Esophagus muscularis mucosa (tissue), 4 donors: ENCODE data around the gene ZNF467. TPM values are rescaled to one million over a fixed set of nuclear protein-coding genes. Genes with fewer than 3 reads are reported as not detected.

ENCODE experiments used
- DNase-seq: peaks from one replicate; pipeline ENCODE4 v3.0.0-alpha.2; 2017; ENCODE audit errors: extremely low spot score
- H3K27ac ChIP-seq, 4 donors: fragments of 200-600 bp; sonication (generic); replicated peaks in 1 of 4; 1 replicate in 3 of 4; 2 replicates in 1 of 4; pipeline ENCODE4 v1.5.1; 2016 to 2019; ENCODE audit warnings: mild to moderate bottlenecking in 1 of 4
- H3K27me3 ChIP-seq, 4 donors: fragments of 200-600 bp; sonication (generic); one replicate each; pipeline versions ENCODE4 v1.5.1 to v1.6.0; 2016 to 2019
- H3K36me3 ChIP-seq, 4 donors: fragments of 200-600 bp; sonication (generic); one replicate each; pipeline ENCODE4 v1.5.1; 2016 to 2019
- H3K4me1 ChIP-seq, 4 donors: fragments of 200-600 bp; sonication (generic); one replicate each; pipeline ENCODE4 v1.5.1; 2016 to 2019
- H3K4me3 ChIP-seq, 4 donors: fragments of 200-600 bp; sonication (generic); 1 replicate in 2 of 4; 2 replicates in 2 of 4; pipeline ENCODE4 v1.5.1; 2016 to 2019; ENCODE audit warnings: mild to moderate bottlenecking in 4 of 4, moderate library complexity in 1 of 4
- H3K9me3 ChIP-seq, 4 donors: fragments of 200-600 bp; sonication (generic); 1 replicate in 3 of 4; 2 replicates in 1 of 4; pipeline ENCODE4 v1.5.1; 2016 to 2019
- CTCF ChIP-seq, 3 experiments: fragments of 200-600 bp in 2 of 3; fragments of 450-650 bp in 1 of 3; sonication (generic) in 2 of 3; IDR thresholded peaks; one replicate each; pipeline ENCODE4 v1.5.1; 2017 to 2019; ENCODE audit warnings: antibody characterized with exemption in 3 of 3, mild to moderate bottlenecking in 2 of 3, moderate library complexity in 1 of 3
- EP300 ChIP-seq: sonication (generic); formaldehyde crosslinking; IDR thresholded peaks from one replicate; pipeline ENCODE4 v1.6.1; 2017; ENCODE audit warnings: antibody characterized with exemption
- POLR2A ChIP-seq: fragments of 450-650 bp; IDR thresholded peaks from one replicate; pipeline ENCODE4 v1.6.1; 2017; ENCODE audit warnings: antibody characterized with exemption, moderate library complexity, mild to moderate bottlenecking, low read depth
- POLR2AphosphoS5 ChIP-seq, 2 donors: sonication (generic); formaldehyde crosslinking; IDR thresholded peaks; one replicate each; pipeline ENCODE4 v1.6.1; 2017; ENCODE audit warnings: antibody characterized with exemption in 2 of 2
- WGBS: methylation state at CpG from one replicate; pipeline ENCODE4 v1.1.5; 2018; 5-methylcytosine and 5-hydroxymethylcytosine counted together
- intact Hi-C: fragments of 100-400 bp; cut with DNase I; formaldehyde crosslinking; loops from one replicate; pipeline ENCODE4 v1.15.1; 2023
- total RNA-seq, 4 donors: library from RNA; depleted of rRNA; stranded (reverse); fragments of >200 nt; gene quantifications; one replicate each; pipeline versions ENCODE4 v1.1.0 to v1.2.1, GENCODE V29; 2016

The ZNF467 gene
- total RNA-seq, 4 donors from 2014 or later, result 10.3 to 12.4 (median 11.0) TPM

DNA sequence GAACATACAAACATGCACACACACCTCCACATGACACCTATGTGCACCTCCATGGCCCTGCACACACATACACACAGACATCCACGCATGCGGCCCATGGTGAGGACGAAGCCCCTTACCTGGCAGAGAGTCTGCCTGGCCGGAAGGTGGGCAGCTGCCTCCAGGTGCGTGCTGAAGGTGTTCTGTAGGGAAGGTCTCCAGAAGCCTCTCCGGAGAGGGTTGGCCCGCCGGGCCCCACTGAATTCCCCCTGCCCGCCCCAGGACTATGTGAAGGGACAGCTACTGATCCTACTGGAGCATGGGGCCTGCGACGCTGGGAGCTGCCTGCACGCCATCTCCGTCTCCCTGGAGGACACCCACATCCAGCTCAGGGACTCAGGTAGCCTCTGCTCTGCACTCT lies 8.5 kb upstream of the ZNF467 start:
- Histone ChIP-seq H3K9me3 (no peaks in the 10 kb centered on the region), H3K4me3 (no peak overlapping the region), H3K36me3 (no peaks in the 10 kb centered on the region), H3K27ac (no peak overlapping the region), H3K27me3 (peaks cover 0 to 6% (median 0%) of the 10 kb centered on the region in 4 donors), H3K4me1 (peaks cover 2 to 11% (median 6%) of the 10 kb centered on the region in 4 donors)
- DNase-seq, result no peak
- intact Hi-C loops, result no loop called here
- TF ChIP-seq CTCF (IDR thresholded peaks at IDR 0.05) (no peak), POLR2AphosphoS5 (IDR thresholded peaks at IDR 0.05) (no peak), EP300 (no peak), POLR2A (no peak)
- 87% methylated on average over 4 of the region's 13 CpGs for WGBS

- TF ChIP-seq CTCF (IDR thresholded peaks at IDR 0.05) (no peak), EP300 (no peak), POLR2AphosphoS5 (IDR thresholded peaks at IDR 0.05) (no peak), POLR2A (no peak)
- no peaks in the 10 kb centered on the region for H3K36me3 ChIP-seq
- DNase-seq, result no peak
- no peaks in the 10 kb centered on the region for H3K9me3 ChIP-seq
- peaks cover 0 to 5% (median 0%) of the 10 kb centered on the region in 4 donors for H3K27me3 ChIP-seq
- H3K4me1 ChIP-seq, result peaks cover 4 to 22% (median 17%) of the 10 kb centered on the region in 4 donors
- no peak overlapping the region for H3K4me3 ChIP-seq
- intact Hi-C loops, result no loop called here
- no peak overlapping the region for H3K27ac ChIP-seq
- WGBS, result 89% methylated on average over 8 of the region's 16 CpGs
Measured at GRCh38 chr7:149780636-149781419, 7.4 kb upstream of the ZNF467 start.

- Histone ChIP-seq H3K36me3 (no peaks in the 10 kb centered on the region), H3K4me1 (peaks cover 4 to 28% (median 21%) of the 10 kb centered on the region in 4 donors), H3K27me3 (peaks cover 0 to 4% (median 0%) of the 10 kb centered on the region in 4 donors), H3K9me3 (no peaks in the 10 kb centered on the region), H3K27ac (no peak overlapping the region), H3K4me3 (no peak overlapping the region)
- TF ChIP-seq POLR2A (no peak), POLR2AphosphoS5 (IDR thresholded peaks at IDR 0.05) (no peak), EP300 (no peak), CTCF (IDR thresholded peaks at IDR 0.05) (no peak)
- WGBS, result 93% methylated on average over 6 of the region's 17 CpGs
- intact Hi-C loops, result no loop called here
- no peak for DNase-seq
Measured at GRCh38 chr7:149780056-149780455, 6.7 kb upstream of the ZNF467 start.

DNA sequence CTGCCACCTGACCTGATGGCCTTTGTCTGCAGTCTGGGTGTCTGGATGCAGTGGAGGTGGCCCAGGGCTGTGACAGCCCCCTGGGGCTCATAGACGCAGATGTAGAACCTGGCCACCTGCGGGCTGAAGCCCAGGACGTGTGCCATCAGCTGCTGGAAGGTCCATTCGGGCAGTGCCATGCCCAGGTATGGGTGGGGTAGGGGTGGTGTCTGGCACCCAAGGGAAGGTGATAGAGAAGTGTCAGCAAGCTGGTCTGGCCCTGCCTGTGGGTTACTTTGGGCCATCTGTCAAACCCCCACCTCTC lies 6.1 kb upstream of the ZNF467 start:
- DNase-seq, result no peak
- no peaks in the 10 kb centered on the region for H3K27me3 ChIP-seq
- no peak for TF ChIP-seq POLR2A
- TF ChIP-seq EP300, result no peak
- TF ChIP-seq CTCF (IDR thresholded peaks at IDR 0.05), result no peak
- H3K27ac ChIP-seq, result no peak overlapping the region
- H3K9me3 ChIP-seq, result no peaks in the 10 kb centered on the region
- intact Hi-C loops, result no loop called here
- WGBS, result 92% methylated on average over 4 of the region's 4 CpGs
- no peaks in the 10 kb centered on the region for H3K36me3 ChIP-seq
- H3K4me3 ChIP-seq, result no peak overlapping the region
- H3K4me1 ChIP-seq, result peaks cover 9 to 32% (median 27%) of the 10 kb centered on the region in 4 donors
